H1 (cell line): Measurements from ENCODE around the gene SIGLEC11. TPM values are rescaled to one million over a fixed set of nuclear protein-coding genes. Genes with fewer than 3 reads are reported as not detected.

Experiments used
- CTCF ChIA-PET: fragments of 300-600 bp; sonication (Branson Sonifier 250); formaldehyde crosslinking; loops from one replicate; lab custom pipeline; 2021; ENCODE audit not compliant: partially characterized antibody; lab: Charles Lee
- POLR2A ChIA-PET: fragments of 300-600 bp; sonication (Branson Sonifier 250); formaldehyde crosslinking; loops from one replicate; lab custom pipeline; 2021; ENCODE audit warnings: inconsistent platforms; ENCODE audit not compliant: partially characterized antibody; lab: Charles Lee
- DNase-seq, 2 experiments: peaks; one replicate each; pipeline versions ENCODE4 v3.0.0 to v3.0.0-alpha.2; 2010 to 2022; ENCODE audit warnings: low spot score in 2 of 2, low read depth in 1 of 2, mixed read lengths in 1 of 2
- FAIRE-seq: peaks from 2 replicates; lab custom pipeline; 2011; peaks lifted over from hg19 to GRCh38; lab: Jason Lieb, UNC
- H2AFZ ChIP-seq: 2 replicates; pipeline ENCODE4 v1.8.1; 2012; ENCODE audit warnings: low read length, inconsistent platforms
- H2AK5ac ChIP-seq: 2 replicates; pipeline ENCODE4 v1.6.1; 2013; ENCODE audit warnings: low read depth, low read length
- H2BK120ac ChIP-seq: replicated peaks from 2 replicates; pipeline ENCODE3; 2013; ENCODE audit warnings: low read depth, low read length, inconsistent platforms
- H2BK12ac ChIP-seq: 2 replicates; pipeline ENCODE4 v1.6.1; 2013; ENCODE audit warnings: low read depth, low read length
- H2BK15ac ChIP-seq: 2 replicates; pipeline ENCODE4 v1.6.1; 2013; ENCODE audit warnings: low read length
- H2BK20ac ChIP-seq: 2 replicates; pipeline ENCODE4 v1.6.1; 2013; ENCODE audit warnings: low read length
- H2BK5ac ChIP-seq: 2 replicates; pipeline ENCODE4 v1.6.1; 2013; ENCODE audit warnings: low read depth, low read length
- H3K14ac ChIP-seq: 2 replicates; pipeline ENCODE4 v1.6.1; 2013; ENCODE audit warnings: inconsistent platforms; ENCODE audit not compliant: insufficient read length
- H3K18ac ChIP-seq: 2 replicates; pipeline ENCODE4 v1.6.1; 2013; ENCODE audit warnings: low read length; ENCODE audit errors: extremely low read depth
- H3K23ac ChIP-seq: 2 replicates; pipeline ENCODE4 v1.6.1; 2013; ENCODE audit warnings: inconsistent platforms; ENCODE audit not compliant: insufficient read length
- H3K23me2 ChIP-seq: 2 replicates; pipeline ENCODE4 v1.6.1; 2013; ENCODE audit warnings: low read depth, low read length
- H3K27ac ChIP-seq: 2 replicates; pipeline ENCODE4 v1.6.1; 2011; ENCODE audit warnings: low read depth, low read length, inconsistent platforms
- H3K27me3 ChIP-seq, 4 experiments: replicated peaks in 1 of 4; 1 replicate in 1 of 4; 2 replicates in 3 of 4; pipeline versions ENCODE4 v1.6.1 to v1.8.1; 2011 to 2013; ENCODE audit warnings: low read length in 3 of 4, mild to moderate bottlenecking in 3 of 4, inconsistent platforms in 2 of 4, mixed read lengths in 2 of 4, moderate library complexity in 1 of 4; ENCODE audit not compliant: control insufficient read depth in 3 of 4, insufficient read depth in 3 of 4; ENCODE audit errors: extremely low read depth in 1 of 4
- H3K36me3 ChIP-seq, 4 experiments: 2 replicates each; pipeline versions ENCODE4 v1.6.1 to v1.8.1; 2011 to 2013; ENCODE audit warnings: mild to moderate bottlenecking in 4 of 4, low read length in 3 of 4, moderate library complexity in 2 of 4, control low read depth in 1 of 4, inconsistent platforms in 1 of 4; ENCODE audit not compliant: insufficient read depth in 4 of 4, control insufficient read depth in 2 of 4
- H3K4ac ChIP-seq: replicated peaks from 2 replicates; pipeline ENCODE3; 2013; ENCODE audit warnings: low read length, low read depth, mixed read lengths, inconsistent platforms; ENCODE audit not compliant: insufficient read length
- H3K4me1 ChIP-seq, 4 experiments: replicated peaks in 1 of 4; 1 replicate in 1 of 4; 2 replicates in 3 of 4; pipeline versions ENCODE4 v1.6.1 to v1.8.1; 2011 to 2013; ENCODE audit warnings: low read length in 3 of 4, inconsistent platforms in 2 of 4, mixed read lengths in 1 of 4; ENCODE audit not compliant: insufficient read depth in 4 of 4, control insufficient read depth in 3 of 4
- H3K4me2 ChIP-seq, 2 experiments: 2 replicates each; pipeline versions ENCODE4 v1.6.1 to v1.8.1; 2011 to 2013; ENCODE audit warnings: low read depth in 2 of 2, low read length in 2 of 2, control low read depth in 1 of 2, inconsistent platforms in 1 of 2, mild to moderate bottlenecking in 1 of 2; ENCODE audit not compliant: insufficient read depth in 1 of 2
- H3K4me3 ChIP-seq, 4 experiments: fragments of 200-600, 300-600 bp in 1 of 4; sonication (generic), shearing (Covaris generic), sonication (Bioruptor Twin) in 1 of 4; 2 replicates each; pipeline versions ENCODE4 v1.5.1 to v1.8.1; 2011 to 2016; ENCODE audit warnings: low read length in 4 of 4, low read depth in 3 of 4, control low read depth in 2 of 4, inconsistent platforms in 2 of 4, mild to moderate bottlenecking in 2 of 4, mixed read lengths in 1 of 4, moderate library complexity in 1 of 4; ENCODE audit not compliant: insufficient read depth in 2 of 4; ENCODE audit errors: extremely low read depth in 1 of 4
- H3K56ac ChIP-seq: replicated peaks from 2 replicates; pipeline ENCODE3; 2013; ENCODE audit warnings: low read depth, mild to moderate bottlenecking, mixed read lengths, low read length, inconsistent platforms; ENCODE audit not compliant: insufficient read length
- H3K79me1 ChIP-seq: 2 replicates; pipeline ENCODE4 v1.6.1; 2013; ENCODE audit warnings: low read depth, low read length, control low read depth
- H3K79me2 ChIP-seq, 2 experiments: 2 replicates each; pipeline versions ENCODE4 v1.6.1 to v1.8.1; 2012 to 2013; ENCODE audit warnings: low read length in 2 of 2, mild to moderate bottlenecking in 2 of 2, inconsistent platforms in 1 of 2; ENCODE audit not compliant: insufficient read depth in 2 of 2, control insufficient read depth in 1 of 2
- H3K9ac ChIP-seq, 4 experiments: replicated peaks in 1 of 4; 1 replicate in 1 of 4; 2 replicates in 3 of 4; pipeline versions ENCODE4 v1.6.1 to v1.8.1; 2011 to 2013; ENCODE audit warnings: low read depth in 3 of 4, low read length in 3 of 4, control low read depth in 2 of 4, mild to moderate bottlenecking in 2 of 4, moderate library complexity in 2 of 4, inconsistent platforms in 1 of 4; ENCODE audit errors: extremely low read depth in 1 of 4
- H3K9me3 ChIP-seq, 2 experiments: 2 replicates each; pipeline versions ENCODE4 v1.6.1 to v1.8.1; 2012 to 2013; ENCODE audit warnings: mild to moderate bottlenecking in 2 of 2, moderate library complexity in 2 of 2, control low read depth in 1 of 2, inconsistent platforms in 1 of 2, low read depth in 1 of 2, low read length in 1 of 2, mixed read lengths in 1 of 2; ENCODE audit not compliant: insufficient read depth in 2 of 2
- H4K20me1 ChIP-seq, 2 experiments: replicated peaks in 1 of 2; 2 replicates each; pipeline versions ENCODE3 to v1.8.1; 2011 to 2013; ENCODE audit warnings: inconsistent platforms in 2 of 2, low read length in 2 of 2, mild to moderate bottlenecking in 1 of 2; ENCODE audit not compliant: insufficient read depth in 2 of 2, control insufficient read depth in 1 of 2
- H4K5ac ChIP-seq: 2 replicates; pipeline ENCODE4 v1.6.1; 2013; ENCODE audit warnings: low read length, low read depth, mixed read lengths, inconsistent platforms; ENCODE audit not compliant: insufficient read length
- H4K8ac ChIP-seq: 2 replicates; pipeline ENCODE4 v1.8.0; 2013; ENCODE audit warnings: mild to moderate bottlenecking, moderate library complexity, low read length, inconsistent platforms; ENCODE audit not compliant: insufficient read depth; ENCODE audit errors: extremely low read depth
- H4K91ac ChIP-seq: replicated peaks from 2 replicates; pipeline ENCODE3; 2013; ENCODE audit warnings: low read length, mixed read lengths, inconsistent platforms; ENCODE audit not compliant: insufficient read length
- JUN ChIP-seq: IDR thresholded peaks from 2 replicates; pipeline ENCODE4 v1.6.1; 2011; ENCODE audit warnings: low read depth, mild to moderate bottlenecking, improper control_type of control experiment, low read length
- RFX5 ChIP-seq: IDR thresholded peaks from 2 replicates; pipeline ENCODE4 v1.6.1; 2011; ENCODE audit warnings: low read depth, low read length, improper control_type of control experiment, borderline replicate concordance
- WGBS, 2 experiments: shearing (Covaris generic) in 1 of 2; methylation state at CpG; one replicate each; pipeline versions ENCODE4 v1.1.6 to v1.1.7; 2013 to 2015; ENCODE audit warnings: low lambda C conversion rate in 2 of 2, mixed read lengths in 2 of 2, inconsistent platforms in 1 of 2, low coverage in 1 of 2, missing lambda C conversion rate in 1 of 2; ENCODE audit not compliant: insufficient replicate concordance in 2 of 2, insufficient coverage in 1 of 2, insufficient read length in 1 of 2; ENCODE audit errors: extremely low coverage in 1 of 2, missing lambda C conversion rate in 1 of 2; 5-methylcytosine and 5-hydroxymethylcytosine counted together
- polyA plus RNA-seq, 7 experiments: library from polyadenylated mRNA; depleted of rRNA in 3 of 7; stranded (reverse) in 5 of 7; unstranded in 2 of 7; fragments of >200 nt in 5 of 7; fragments of 200-250 nt in 2 of 7; gene quantifications; 1 replicate in 5 of 7; 2 replicates in 1 of 7; 4 replicates in 1 of 7; pipeline versions ENCODE4 v1.2.1 to v1.2.3, GENCODE V29; 2011 to 2013; ENCODE audit warnings: missing spikeins in 2 of 7, mixed read lengths in 2 of 7
- total RNA-seq: library from RNA; stranded (reverse); fragmentation: NEBNext Ultra II Directional; extraction: Animal tissue kit (Norgen Biotek cat#: 25700); gene quantifications from 2 replicates; pipeline ENCODE4 v1.2.1, GENCODE V29; 2021

SIGLEC11 gene
- total and polyA plus RNA-seq, 2 of the 8 experiments (the other 6 are each of a cell fraction or from before 2014, with no cell fraction given), result 0.18 TPM; not detected in 1

DNA sequence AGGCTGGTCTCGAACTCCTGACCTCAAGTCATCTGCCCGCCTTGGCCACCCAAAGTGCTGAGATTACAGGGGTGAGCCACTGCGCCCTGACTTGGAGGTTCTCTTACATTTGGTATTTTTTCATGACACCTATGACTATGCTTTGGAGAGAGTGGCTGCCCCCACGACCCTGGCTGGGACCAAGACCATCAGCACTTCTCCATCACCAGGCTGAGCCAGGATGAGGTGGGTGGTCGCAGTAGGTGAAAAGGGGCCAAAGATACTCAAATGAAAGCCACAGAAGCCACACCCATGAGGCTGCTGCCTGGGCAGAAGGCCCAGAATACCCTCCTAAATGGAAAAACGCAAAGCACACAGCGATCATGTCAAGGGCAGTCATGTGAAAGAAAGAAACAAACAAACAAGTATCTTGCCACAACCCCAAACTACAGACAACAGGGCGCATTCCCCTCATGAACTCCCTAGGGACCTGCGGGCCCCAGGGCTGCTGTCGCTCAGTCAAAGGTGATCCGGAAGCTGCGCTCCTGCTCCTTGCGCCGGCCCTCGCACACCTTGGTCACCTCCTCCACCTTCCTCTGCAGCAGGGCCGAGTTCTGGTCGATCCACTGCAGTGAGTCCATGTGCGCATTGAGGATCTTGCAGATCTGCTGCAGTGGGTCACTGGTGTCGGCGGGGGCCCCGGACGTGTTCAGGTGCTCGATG is 53.1 kb downstream of the SIGLEC11 start:
- no peak overlapping the region for H3K23ac ChIP-seq
- no peaks in the 10 kb centered on the region for H3K23me2 ChIP-seq
- WGBS, 2 experiments, result 93% methylated on average over 23 of the region's 23 CpGs; no CpG with 5 or more reads in 1 of the 2 experiments
- H3K4ac ChIP-seq, result no peak overlapping the region
- no peak overlapping the region for H2BK20ac ChIP-seq
- H3K56ac ChIP-seq, result no peak overlapping the region
- H3K27me3 ChIP-seq, result no peaks in the 10 kb centered on the region; a peak in 1 of 7 replicates
- no peak overlapping the region for H3K4me2 ChIP-seq
- H2BK5ac ChIP-seq, result 0 out of 2 replicates have a peak overlapping the region, but pooled peaks have one; percentile 21
- no peak overlapping the region for H4K5ac ChIP-seq
- H2BK120ac ChIP-seq, result no peak overlapping the region
- peaks cover 0 to 17% of the 10 kb centered on the region in 2 experiments; a peak in 1 of 4 replicates for H3K79me2 ChIP-seq
- no peaks in the 10 kb centered on the region for H3K9me3 ChIP-seq
- no peak overlapping the region for H2AFZ ChIP-seq
- no peak overlapping the region for H2BK15ac ChIP-seq
- no peak overlapping the region for H2AK5ac ChIP-seq
- peaks cover 18 to 41% (median 31%) of the 10 kb centered on the region in 4 experiments; a peak in 7 of 8 replicates for H3K36me3 ChIP-seq
- DNase-seq (no peak), FAIRE-seq (no peak)
- TF ChIP-seq JUN, result no peak
- TF ChIP-seq RFX5, result no peak
- H4K8ac ChIP-seq, result no peak overlapping the region
- H2BK12ac ChIP-seq, result no peak overlapping the region
- H3K4me1 ChIP-seq, result peaks cover 0 to 6% (median 3%) of the 10 kb centered on the region in 4 experiments; a peak in 3 of 7 replicates
- no peak overlapping the region for H4K91ac ChIP-seq
- ChIA-PET CTCF (interaction anchor here (0.6 to 4.8 kb wide), 7 partner anchors 10 to 852 kb away, joined by 3 to 20 read pairs (median 3); partner anchors contain the start of gene IL4I1), POLR2A (interaction anchor here (0.7 to 19.2 kb wide), 8 partner anchors 12 to 223 kb away, joined by 3 to 373 read pairs (median 6); partner anchors contain the start of genes AKT1S1, ATF5, IL4I1 and NUP62)
- peaks cover 34 to 36% of the 10 kb centered on the region in 2 experiments for H4K20me1 ChIP-seq
- H3K14ac ChIP-seq, result no peak overlapping the region
- H3K27ac ChIP-seq, result no peak overlapping the region
- H3K9ac ChIP-seq, result 0 out of 7 replicates have a peak overlapping the region, but pooled peaks of 1 of the 4 experiments have one; percentile 7
- H3K4me3 ChIP-seq, result no peak overlapping the region
- no peak overlapping the region for H3K18ac ChIP-seq
- peaks cover 7% of the 10 kb centered on the region; the same call in 1 of the 2 replicates for H3K79me1 ChIP-seq
